ENCODE data around the gene ANO2. TPM values are rescaled to one million over a fixed set of nuclear protein-coding genes. Genes with fewer than 3 reads are reported as not detected.

The ANO2 gene
- total RNA-seq, 3 donors from 2014 or later (not counting 1 experiment from before 2014, with no cell fraction given), result not detected

GRCh38 chr12:5723711-5724252 is 221.3 kb downstream of the ANO2 start:
- no peak overlapping the region for H3K27ac Mint-ChIP-seq
- Histone ChIP-seq H3K27ac (ENCODE audit: low read length) (no peak overlapping the region), H3K9me3 (ENCODE audit: control insufficient read depth, insufficient read depth, low read length) (no peaks in the 10 kb centered on the region), H3K36me3 (ENCODE audit: control insufficient read depth, insufficient read depth, low read length) (no peaks in the 10 kb centered on the region), H3K4me3 (ENCODE audit: low read length) (no peak overlapping the region), H3K27me3 (ENCODE audit: control insufficient read depth, insufficient read depth, low read length) (no peaks in the 10 kb centered on the region), H3K4me1 (ENCODE audit: control insufficient read depth, insufficient read depth, low read length) (no peaks in the 10 kb centered on the region)
- peaks cover 16 to 29% of the 10 kb centered on the region in 2 donors for H3K27me3 Mint-ChIP-seq (ENCODE audit: low read depth in 2 of 2)
- no peak for DNase-seq
- intact Hi-C loops (cut with micrococcal nuclease), result no loop called here
- no peak overlapping the region for H3K4me3 Mint-ChIP-seq
- no peak for ATAC-seq
- WGBS (ENCODE audit: insufficient coverage), result 82% methylated on average over 4 of the region's 4 CpGs
- no peaks in the 10 kb centered on the region for H3K36me3 Mint-ChIP-seq
- TF ChIP-seq CTCF (IDR thresholded peaks at IDR 0.05), result no peak
- no peaks in the 10 kb centered on the region for H3K4me1 Mint-ChIP-seq
- H3K9me3 Mint-ChIP-seq, result no peaks in the 10 kb centered on the region

- H3K36me3 Mint-ChIP-seq, result no peaks in the 10 kb centered on the region
- peaks cover 17 to 30% of the 10 kb centered on the region in 2 donors for H3K27me3 Mint-ChIP-seq (ENCODE audit: low read depth in 2 of 2)
- Histone ChIP-seq H3K27me3 (ENCODE audit: control insufficient read depth, insufficient read depth, low read length) (no peaks in the 10 kb centered on the region), H3K4me1 (ENCODE audit: control insufficient read depth, insufficient read depth, low read length) (no peaks in the 10 kb centered on the region), H3K27ac (ENCODE audit: low read length) (no peak overlapping the region), H3K9me3 (ENCODE audit: control insufficient read depth, insufficient read depth, low read length) (no peaks in the 10 kb centered on the region), H3K4me3 (ENCODE audit: low read length) (no peak overlapping the region), H3K36me3 (ENCODE audit: control insufficient read depth, insufficient read depth, low read length) (no peaks in the 10 kb centered on the region)
- ATAC-seq (no peak), DNase-seq (no peak)
- no peak overlapping the region for H3K27ac Mint-ChIP-seq
- H3K4me3 Mint-ChIP-seq, result no peak overlapping the region
- 88% methylated on average over 5 of the region's 5 CpGs for WGBS (ENCODE audit: insufficient coverage)
- no peak for TF ChIP-seq CTCF (IDR thresholded peaks at IDR 0.05)
- intact Hi-C loops (cut with micrococcal nuclease), result no loop called here
- no peaks in the 10 kb centered on the region for H3K4me1 Mint-ChIP-seq
- H3K9me3 Mint-ChIP-seq, result no peaks in the 10 kb centered on the region
These were observed 222.0 kb downstream of the ANO2 start for GRCh38 chr12:5723071-5723470.

- no peak overlapping the region for H3K27ac ChIP-seq (ENCODE audit: low read length)
- ATAC-seq, result no peak
- H3K27me3 ChIP-seq (ENCODE audit: control insufficient read depth, insufficient read depth, low read length), result no peaks in the 10 kb centered on the region
- H3K4me1 Mint-ChIP-seq, result no peaks in the 10 kb centered on the region
- no peaks in the 10 kb centered on the region for H3K36me3 ChIP-seq (ENCODE audit: control insufficient read depth, insufficient read depth, low read length)
- intact Hi-C loops (cut with micrococcal nuclease), result no loop called here
- peaks cover 17 to 20% of the 10 kb centered on the region in 2 donors for H3K27me3 Mint-ChIP-seq (ENCODE audit: low read depth in 2 of 2)
- H3K9me3 Mint-ChIP-seq, result no peaks in the 10 kb centered on the region
- no peaks in the 10 kb centered on the region for H3K9me3 ChIP-seq (ENCODE audit: control insufficient read depth, insufficient read depth, low read length)
- TF ChIP-seq CTCF (IDR thresholded peaks at IDR 0.05), result no peak
- H3K4me1 ChIP-seq (ENCODE audit: control insufficient read depth, insufficient read depth, low read length), result no peaks in the 10 kb centered on the region
- H3K27ac Mint-ChIP-seq, result no peak overlapping the region
- 78% methylated on average over 7 of the region's 7 CpGs for WGBS (ENCODE audit: insufficient coverage)
- no peak for DNase-seq
- H3K4me3 Mint-ChIP-seq, result no peak overlapping the region
- H3K4me3 ChIP-seq (ENCODE audit: low read length), result no peak overlapping the region
- H3K36me3 Mint-ChIP-seq, result no peaks in the 10 kb centered on the region
These were observed 224.6 kb downstream of the ANO2 start for GRCh38 chr12:5720381-5721005.

DNA sequence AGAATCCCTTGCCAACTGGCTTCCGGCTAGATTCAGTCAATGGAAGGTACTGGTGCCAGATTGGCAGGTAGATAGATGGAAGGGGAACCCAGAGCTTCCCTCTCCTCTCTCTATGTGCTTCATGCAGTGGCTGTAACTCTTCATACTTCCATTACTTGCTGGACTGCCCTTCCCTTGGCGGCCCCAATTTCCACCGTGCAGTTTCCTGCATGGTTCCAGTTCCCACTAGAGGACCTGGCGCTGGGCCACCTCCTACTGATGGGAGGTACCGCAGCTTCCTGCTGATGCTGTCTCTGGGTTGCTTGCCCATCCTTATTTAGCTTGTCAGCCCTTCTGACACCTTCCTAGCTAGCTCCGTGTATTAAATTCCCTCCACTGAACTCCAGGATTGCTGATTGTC is 226.4 kb downstream of the ANO2 start:
- Mint-ChIP-seq H3K9me3 (no peaks in the 10 kb centered on the region), H3K27ac (no peak overlapping the region), H3K27me3 (ENCODE audit: low read depth in 2 of 2) (peaks cover 14 to 27% of the 10 kb centered on the region in 2 donors), H3K4me3 (no peak overlapping the region), H3K36me3 (no peaks in the 10 kb centered on the region), H3K4me1 (no peaks in the 10 kb centered on the region)
- 60% methylated on average over 6 of the region's 6 CpGs for WGBS (ENCODE audit: insufficient coverage)
- H3K27me3 ChIP-seq (ENCODE audit: control insufficient read depth, insufficient read depth, low read length), result no peaks in the 10 kb centered on the region
- no peak for TF ChIP-seq CTCF (IDR thresholded peaks at IDR 0.05)
- ATAC-seq (no peak), DNase-seq (no peak)
- H3K36me3 ChIP-seq (ENCODE audit: control insufficient read depth, insufficient read depth, low read length), result no peaks in the 10 kb centered on the region
- intact Hi-C loops (cut with micrococcal nuclease), result no loop called here
- H3K4me1 ChIP-seq (ENCODE audit: control insufficient read depth, insufficient read depth, low read length), result no peaks in the 10 kb centered on the region
- H3K27ac ChIP-seq (ENCODE audit: low read length), result no peak overlapping the region
- H3K4me3 ChIP-seq (ENCODE audit: low read length), result no peak overlapping the region
- H3K9me3 ChIP-seq (ENCODE audit: control insufficient read depth, insufficient read depth, low read length), result no peaks in the 10 kb centered on the region
